ENCODE data around the gene SRPK2. TPM values are rescaled to one million over a fixed set of nuclear protein-coding genes. Genes with fewer than 3 reads are reported as not detected.
A peak's percentile ranks its signal among the peaks of the same experiment; 100 is the strongest.
"Not testable (repeated sequence)": the region's sequence is repeated elsewhere in the genome, so short reads cannot be mapped to it uniquely, and the experiment has no call there.

The SRPK2 gene
- total RNA-seq, 1 donor from 2014 or later, result 58.5 TPM

DNA sequence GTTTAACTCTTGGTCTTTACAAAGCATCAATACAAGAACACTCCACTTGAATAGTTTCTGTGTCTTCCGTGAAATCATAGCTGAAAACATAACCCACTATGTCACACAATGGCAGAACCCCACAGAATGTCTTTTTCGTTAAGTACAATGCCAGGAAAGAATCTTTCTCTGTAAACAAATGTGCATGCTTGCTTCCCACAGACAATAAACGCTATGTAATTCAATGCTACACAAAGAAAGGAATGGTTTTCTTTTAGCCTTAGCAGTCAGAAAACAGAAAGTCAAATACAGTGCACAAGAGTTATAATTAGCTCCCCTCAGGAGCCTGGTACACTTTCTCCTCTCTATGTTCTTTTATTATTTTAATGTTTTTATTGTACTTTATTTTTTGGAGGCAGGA, 186.1 kb downstream of the SRPK2 start:
- H3K9me3 Mint-ChIP-seq (ENCODE audit: low read depth), result no peaks in the 10 kb centered on the region
- TF ChIP-seq, protein P1, sequence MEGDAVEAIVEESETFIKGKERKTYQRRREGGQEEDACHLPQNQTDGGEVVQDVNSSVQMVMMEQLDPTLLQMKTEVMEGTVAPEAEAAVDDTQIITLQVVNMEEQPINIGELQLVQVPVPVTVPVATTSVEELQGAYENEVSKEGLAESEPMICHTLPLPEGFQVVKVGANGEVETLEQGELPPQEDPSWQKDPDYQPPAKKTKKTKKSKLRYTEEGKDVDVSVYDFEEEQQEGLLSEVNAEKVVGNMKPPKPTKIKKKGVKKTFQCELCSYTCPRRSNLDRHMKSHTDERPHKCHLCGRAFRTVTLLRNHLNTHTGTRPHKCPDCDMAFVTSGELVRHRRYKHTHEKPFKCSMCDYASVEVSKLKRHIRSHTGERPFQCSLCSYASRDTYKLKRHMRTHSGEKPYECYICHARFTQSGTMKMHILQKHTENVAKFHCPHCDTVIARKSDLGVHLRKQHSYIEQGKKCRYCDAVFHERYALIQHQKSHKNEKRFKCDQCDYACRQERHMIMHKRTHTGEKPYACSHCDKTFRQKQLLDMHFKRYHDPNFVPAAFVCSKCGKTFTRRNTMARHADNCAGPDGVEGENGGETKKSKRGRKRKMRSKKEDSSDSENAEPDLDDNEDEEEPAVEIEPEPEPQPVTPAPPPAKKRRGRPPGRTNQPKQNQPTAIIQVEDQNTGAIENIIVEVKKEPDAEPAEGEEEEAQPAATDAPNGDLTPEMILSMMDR (IDR thresholded peaks at IDR 0.05), result no peak
- DNase-seq (ENCODE audit: low spot score), result no peak
- H3K36me3 Mint-ChIP-seq (ENCODE audit: low read depth), result peaks cover 6% of the 10 kb centered on the region
- H3K4me1 Mint-ChIP-seq (ENCODE audit: low read depth), result peaks cover 28% of the 10 kb centered on the region
- H3K27ac Mint-ChIP-seq (ENCODE audit: unreplicated experiment), result no peak overlapping the region
- no peaks in the 10 kb centered on the region for H3K27me3 Mint-ChIP-seq (ENCODE audit: low read depth)
- no peak overlapping the region for H3K4me3 Mint-ChIP-seq (ENCODE audit: unreplicated experiment)

DNA sequence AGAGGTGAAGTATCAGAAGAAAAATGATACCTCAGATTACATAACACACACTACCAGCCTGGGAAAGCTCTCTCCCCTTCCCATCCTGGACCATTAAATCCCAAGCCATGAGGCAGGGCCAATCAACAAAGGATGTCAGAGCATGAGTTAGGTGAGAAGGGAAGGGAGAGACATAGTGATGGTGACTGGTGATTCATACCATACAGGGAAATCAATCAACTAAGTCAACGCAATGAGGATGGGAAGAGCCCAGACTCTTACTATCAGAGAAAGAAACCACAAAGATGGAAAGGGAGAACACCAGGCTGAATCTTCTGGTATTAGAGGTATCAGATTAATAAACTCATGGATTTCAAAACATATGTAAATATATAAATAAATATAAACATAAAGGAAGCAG, 189.3 kb downstream of the SRPK2 start:
- DNase-seq (ENCODE audit: low spot score), result no peak
- H3K27ac Mint-ChIP-seq (ENCODE audit: unreplicated experiment), result no peak overlapping the region
- no peaks in the 10 kb centered on the region for H3K27me3 Mint-ChIP-seq (ENCODE audit: low read depth)
- H3K4me1 Mint-ChIP-seq (ENCODE audit: low read depth), result peaks cover 29% of the 10 kb centered on the region
- no peaks in the 10 kb centered on the region for H3K9me3 Mint-ChIP-seq (ENCODE audit: low read depth)
- H3K4me3 Mint-ChIP-seq (ENCODE audit: unreplicated experiment), result no peak overlapping the region
- H3K36me3 Mint-ChIP-seq (ENCODE audit: low read depth), result peaks cover 6% of the 10 kb centered on the region
- TF ChIP-seq, protein P1 (IDR thresholded peaks at IDR 0.05), result no peak

GRCh38 chr7:105198223-105198622, 190.5 kb downstream of the SRPK2 start:
- Mint-ChIP-seq H3K4me3 (ENCODE audit: unreplicated experiment) (no peak overlapping the region), H3K27ac (ENCODE audit: unreplicated experiment) (peak overlapping the region; percentile 82)
- DNase-seq (ENCODE audit: low spot score), result no peak

DNA sequence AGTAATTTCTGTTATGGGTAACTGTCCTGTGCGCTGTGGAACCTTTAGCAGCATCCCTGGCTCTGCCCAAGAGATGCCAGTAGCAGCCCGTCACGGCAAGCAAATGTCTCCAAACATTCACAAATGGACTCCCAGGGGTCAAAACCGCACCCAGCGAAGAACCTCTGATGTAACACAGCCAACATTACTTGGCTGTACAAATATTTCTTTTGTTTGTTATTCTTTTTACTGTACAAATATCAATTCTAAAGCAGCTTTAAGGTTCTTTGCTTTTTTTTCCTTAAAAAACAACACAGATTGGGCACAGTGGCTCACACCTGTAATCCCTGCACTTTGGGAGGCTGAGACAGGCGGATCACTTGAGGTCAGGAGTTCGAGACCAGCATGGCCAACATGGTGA, 192.2 kb downstream of the SRPK2 start:
- TF ChIP-seq, protein P1 (IDR thresholded peaks at IDR 0.05), result no peak
- no peak overlapping the region for H3K4me3 Mint-ChIP-seq (ENCODE audit: unreplicated experiment)
- no peak for DNase-seq (ENCODE audit: low spot score)
- peaks cover 6% of the 10 kb centered on the region for H3K36me3 Mint-ChIP-seq (ENCODE audit: low read depth)
- H3K4me1 Mint-ChIP-seq (ENCODE audit: low read depth), result peaks cover 17% of the 10 kb centered on the region
- H3K27ac Mint-ChIP-seq (ENCODE audit: unreplicated experiment), result no peak overlapping the region
- H3K27me3 Mint-ChIP-seq (ENCODE audit: low read depth), result no peaks in the 10 kb centered on the region
- no peaks in the 10 kb centered on the region for H3K9me3 Mint-ChIP-seq (ENCODE audit: low read depth)

More at GRCh38 chr7:105198223-105198622, 190.5 kb downstream of the SRPK2 start:
- Mint-ChIP-seq H3K9me3 (ENCODE audit: low read depth) (no peaks in the 10 kb centered on the region), H3K36me3 (ENCODE audit: low read depth) (peaks cover 6% of the 10 kb centered on the region), H3K27me3 (ENCODE audit: low read depth) (no peaks in the 10 kb centered on the region), H3K4me1 (ENCODE audit: low read depth) (peaks cover 26% of the 10 kb centered on the region)
- TF ChIP-seq, protein P1 (IDR thresholded peaks at IDR 0.05), result no peak

DNA sequence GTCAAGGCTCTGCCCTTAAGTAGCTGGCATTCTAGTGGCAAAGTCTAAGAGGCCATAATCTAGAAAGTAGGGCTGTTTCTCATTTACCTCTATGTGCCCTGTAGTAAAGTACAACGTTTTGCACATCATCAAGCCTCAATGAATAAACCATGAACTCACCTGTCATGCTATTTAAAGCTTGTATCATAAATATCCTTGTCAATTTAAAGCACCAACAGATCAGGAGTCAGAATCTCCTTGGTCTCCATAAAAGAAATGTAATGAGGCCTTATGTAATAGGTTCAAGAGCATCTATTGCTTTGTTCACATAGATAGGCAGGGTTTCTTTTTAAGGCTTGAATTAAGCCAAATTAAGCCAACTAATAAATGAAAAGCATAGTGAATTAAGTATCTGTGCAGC, 192.8 kb downstream of the SRPK2 start:
- no peak overlapping the region for H3K27ac Mint-ChIP-seq (ENCODE audit: unreplicated experiment)
- H3K9me3 Mint-ChIP-seq (ENCODE audit: low read depth), result no peaks in the 10 kb centered on the region
- peaks cover 17% of the 10 kb centered on the region for H3K4me1 Mint-ChIP-seq (ENCODE audit: low read depth)

GRCh38 chr7:105194959-105195358, 193.8 kb downstream of the SRPK2 start:
- H3K36me3 Mint-ChIP-seq (ENCODE audit: low read depth); H3K9me3 Mint-ChIP-seq (ENCODE audit: low read depth); DNase-seq (ENCODE audit: low spot score); H3K27me3 Mint-ChIP-seq (ENCODE audit: low read depth); H3K4me3 Mint-ChIP-seq (ENCODE audit: unreplicated experiment); H3K27ac Mint-ChIP-seq (ENCODE audit: unreplicated experiment): not testable (repeated sequence)
- H3K4me1 Mint-ChIP-seq (ENCODE audit: low read depth), result peaks cover 24% of the 10 kb centered on the region

More for the DNA sequence above, 192.8 kb downstream of the SRPK2 start:
- DNase-seq (ENCODE audit: low spot score), result no peak
- no peaks in the 10 kb centered on the region for H3K27me3 Mint-ChIP-seq (ENCODE audit: low read depth)
- TF ChIP-seq, protein P1 (IDR thresholded peaks at IDR 0.05), result no peak
- no peak overlapping the region for H3K4me3 Mint-ChIP-seq (ENCODE audit: unreplicated experiment)
- peaks cover 6% of the 10 kb centered on the region for H3K36me3 Mint-ChIP-seq (ENCODE audit: low read depth)
